GM06990 (cell line): ENCODE results near the gene CNGB1.

Experiments
- DNase-seq: peaks from one replicate; pipeline ENCODE4 v3.0.0-alpha.2; 2011; ENCODE audit not compliant: insufficient read length; ENCODE audit errors: extremely low read depth
- H3K27me3 ChIP-seq: replicated peaks from 2 replicates; pipeline ENCODE4 v1.6.0; 2011; ENCODE audit warnings: low read length; ENCODE audit not compliant: control insufficient read depth, insufficient read depth
- H3K36me3 ChIP-seq: 2 replicates; pipeline ENCODE4 v1.5.1; 2011; ENCODE audit warnings: low read length; ENCODE audit not compliant: control insufficient read depth, insufficient read depth
- H3K4me3 ChIP-seq: replicated peaks from 2 replicates; pipeline ENCODE4 v1.5.1; 2011; ENCODE audit warnings: low read depth, mild to moderate bottlenecking, control low read depth, low read length
- CTCF ChIP-seq: IDR thresholded peaks from 2 replicates; pipeline ENCODE4 v1.5.1; 2011; ENCODE audit warnings: low read length, control low read depth, mild to moderate bottlenecking, inconsistent platforms; ENCODE audit not compliant: insufficient read depth, poor library complexity, severe bottlenecking

Gene CNGB1

DNA sequence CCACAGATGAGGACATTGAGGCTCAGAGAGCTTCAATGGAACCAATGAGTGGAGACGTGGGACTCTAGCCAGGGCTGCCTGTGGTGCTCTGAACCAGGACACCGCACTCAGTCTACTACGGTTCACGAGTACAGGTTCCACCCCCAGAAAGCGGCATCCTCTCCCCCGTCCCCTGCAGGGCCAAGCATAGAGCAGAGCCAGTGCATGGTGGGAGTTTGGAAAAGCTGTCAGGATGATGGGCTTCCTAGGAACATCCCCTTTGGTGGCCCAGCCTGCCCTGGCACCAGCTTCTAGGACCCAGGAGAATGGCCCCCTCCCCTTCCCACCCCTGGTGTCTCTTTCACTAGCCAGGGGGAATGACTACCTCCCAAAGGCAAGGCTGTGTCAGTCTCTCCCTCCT, 21.2 kb upstream of the CNGB1 start:
- TF ChIP-seq CTCF = no peak
- DNase-seq = no peak
- no peaks in the 10 kb centered on the region for H3K27me3 ChIP-seq
- H3K4me3 ChIP-seq = no peak overlapping the region
- peaks cover 5% of the 10 kb centered on the region for H3K36me3 ChIP-seq

- DNase-seq = no peak
- TF ChIP-seq CTCF = no peak
- Histone ChIP-seq H3K27me3 (no peaks in the 10 kb centered on the region), H3K36me3 (peaks cover 4% of the 10 kb centered on the region), H3K4me3 (no peak overlapping the region)
These were observed 20.7 kb upstream of the CNGB1 start for GRCh38 chr16:57991551-57992059.

- H3K4me3 ChIP-seq = no peak overlapping the region
- H3K27me3 ChIP-seq = no peaks in the 10 kb centered on the region; the same call in 1 of the 2 replicates
- no peak for TF ChIP-seq CTCF
- H3K36me3 ChIP-seq = no peaks in the 10 kb centered on the region
- DNase-seq = no peak
These were observed 18.0 kb upstream of the CNGB1 start for GRCh38 chr16:57988929-57989328.

GRCh38 chr16:57987441-57988177, 16.7 kb upstream of the CNGB1 start:
- H3K36me3 ChIP-seq = no peaks in the 10 kb centered on the region
- no peak for DNase-seq
- no peak for TF ChIP-seq CTCF

GRCh38 chr16:57986196-57986595, 15.3 kb upstream of the CNGB1 start:
- DNase-seq = no peak
- H3K4me3 ChIP-seq = no peak overlapping the region
- H3K36me3 ChIP-seq = no peaks in the 10 kb centered on the region
- TF ChIP-seq CTCF = no peak
- H3K27me3 ChIP-seq = no peaks in the 10 kb centered on the region; the same call in 1 of the 2 replicates

More at GRCh38 chr16:57987441-57988177, 16.7 kb upstream of the CNGB1 start:
- H3K4me3 ChIP-seq = no peak overlapping the region
- no peaks in the 10 kb centered on the region; the same call in 1 of the 2 replicates for H3K27me3 ChIP-seq
